Duodenal mucosa (tissue), 2 donors: ENCODE data around the gene ZBTB46.
"Not testable (repeated sequence)": the region's sequence is repeated elsewhere in the genome, so short reads cannot be mapped to it uniquely, and the experiment has no call there.

Experiments used
- H3K27ac ChIP-seq: one replicate; pipeline ENCODE4 v1.7.0; 2013; ENCODE audit warnings: low read depth, low read length
- H3K27me3 ChIP-seq, 2 donors: one replicate each; pipeline ENCODE4 v1.7.0; 2013; ENCODE audit warnings: low read length in 2 of 2, control low read depth in 1 of 2; ENCODE audit not compliant: insufficient read depth in 2 of 2, control insufficient read depth in 1 of 2
- H3K36me3 ChIP-seq, 2 donors: one replicate each; pipeline ENCODE4 v1.7.0; 2013; ENCODE audit warnings: low read length in 2 of 2, control low read depth in 1 of 2; ENCODE audit not compliant: insufficient read depth in 2 of 2, control insufficient read depth in 1 of 2
- H3K4me1 ChIP-seq, 2 donors: one replicate each; pipeline ENCODE4 v1.7.0; 2013; ENCODE audit warnings: low read length in 2 of 2, control low read depth in 1 of 2; ENCODE audit not compliant: insufficient read depth in 2 of 2, control insufficient read depth in 1 of 2
- H3K4me3 ChIP-seq, 2 donors: one replicate each; pipeline ENCODE4 v1.7.0; 2013; ENCODE audit warnings: low read length in 2 of 2, low read depth in 1 of 2
- H3K9ac ChIP-seq, 2 donors: one replicate each; pipeline ENCODE4 v1.7.0; 2013; ENCODE audit warnings: low read length in 2 of 2, low read depth in 1 of 2
- H3K9me3 ChIP-seq, 2 donors: one replicate each; pipeline ENCODE4 v1.7.0; 2013; ENCODE audit warnings: low read length in 2 of 2, control low read depth in 1 of 2; ENCODE audit not compliant: control insufficient read depth in 1 of 2

The ZBTB46 gene, protein sequence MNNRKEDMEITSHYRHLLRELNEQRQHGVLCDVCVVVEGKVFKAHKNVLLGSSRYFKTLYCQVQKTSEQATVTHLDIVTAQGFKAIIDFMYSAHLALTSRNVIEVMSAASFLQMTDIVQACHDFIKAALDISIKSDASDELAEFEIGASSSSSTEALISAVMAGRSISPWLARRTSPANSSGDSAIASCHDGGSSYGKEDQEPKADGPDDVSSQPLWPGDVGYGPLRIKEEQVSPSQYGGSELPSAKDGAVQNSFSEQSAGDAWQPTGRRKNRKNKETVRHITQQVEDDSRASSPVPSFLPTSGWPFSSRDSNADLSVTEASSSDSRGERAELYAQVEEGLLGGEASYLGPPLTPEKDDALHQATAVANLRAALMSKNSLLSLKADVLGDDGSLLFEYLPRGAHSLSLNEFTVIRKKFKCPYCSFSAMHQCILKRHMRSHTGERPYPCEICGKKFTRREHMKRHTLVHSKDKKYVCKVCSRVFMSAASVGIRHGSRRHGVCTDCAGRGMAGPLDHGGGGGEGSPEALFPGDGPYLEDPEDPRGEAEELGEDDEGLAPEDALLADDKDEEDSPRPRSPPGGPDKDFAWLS

DNA sequence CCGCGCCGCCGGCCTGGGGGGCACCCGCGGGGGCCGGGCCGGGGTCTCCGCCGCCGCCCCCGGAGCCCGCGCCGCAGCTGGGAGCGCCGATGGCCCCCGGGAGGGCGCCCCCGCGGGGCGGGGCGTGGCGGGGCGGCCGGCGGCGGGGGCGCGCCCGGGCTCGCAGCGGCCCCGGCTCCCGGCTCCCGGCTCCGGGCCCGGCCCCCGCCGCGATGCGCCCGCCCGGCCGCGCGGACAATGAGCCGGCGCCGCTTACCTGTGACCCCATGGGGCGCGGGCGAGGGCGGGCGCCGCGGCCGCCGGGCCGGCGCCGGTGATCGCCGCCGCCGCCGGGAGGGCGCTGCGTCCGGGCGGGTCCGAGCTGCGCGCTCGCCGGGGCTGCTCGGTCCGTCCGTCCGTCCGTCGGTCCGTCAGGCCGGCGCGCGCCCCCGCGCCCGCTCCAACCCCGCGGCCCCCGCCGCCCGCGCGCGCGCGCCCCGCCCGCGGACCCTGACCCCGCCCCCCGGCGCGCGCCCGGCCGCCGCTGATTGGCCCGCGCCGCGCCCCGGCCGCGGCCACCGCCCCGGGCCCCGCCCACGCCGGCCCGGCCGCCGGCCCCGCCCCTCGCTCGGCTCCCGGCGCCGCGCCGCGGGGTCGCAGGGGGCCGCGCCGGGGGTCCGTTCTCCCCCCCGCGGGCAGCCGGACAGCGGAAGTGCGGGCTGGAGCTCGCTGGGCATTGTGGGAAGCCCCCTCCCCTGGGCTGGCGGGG, at the start of gene ZBTB46:
Gene ZBTB46 (minus strand): TSS at position 424 of the 748 bp plus-strand sequence. CDS start 40,507 bp downstream, outside the sequence.
- H3K4me3 ChIP-seq, result peak within 1 kb of the TSS; percentile 53 to 68
- H3K4me1 ChIP-seq, result peaks cover 5 to 21% of the 10 kb centered on the region in 2 donors
- H3K9me3 ChIP-seq, result no peaks in the 10 kb centered on the region
- H3K27me3 ChIP-seq, result peaks cover 34 to 42% of the 10 kb centered on the region in 2 donors
- no peaks in the 10 kb centered on the region for H3K36me3 ChIP-seq
- H3K9ac ChIP-seq, result peak within 1 kb of the TSS in 1 of 2 donors; percentile 17
- peak within 1 kb of the TSS; percentile 42 for H3K27ac ChIP-seq

DNA sequence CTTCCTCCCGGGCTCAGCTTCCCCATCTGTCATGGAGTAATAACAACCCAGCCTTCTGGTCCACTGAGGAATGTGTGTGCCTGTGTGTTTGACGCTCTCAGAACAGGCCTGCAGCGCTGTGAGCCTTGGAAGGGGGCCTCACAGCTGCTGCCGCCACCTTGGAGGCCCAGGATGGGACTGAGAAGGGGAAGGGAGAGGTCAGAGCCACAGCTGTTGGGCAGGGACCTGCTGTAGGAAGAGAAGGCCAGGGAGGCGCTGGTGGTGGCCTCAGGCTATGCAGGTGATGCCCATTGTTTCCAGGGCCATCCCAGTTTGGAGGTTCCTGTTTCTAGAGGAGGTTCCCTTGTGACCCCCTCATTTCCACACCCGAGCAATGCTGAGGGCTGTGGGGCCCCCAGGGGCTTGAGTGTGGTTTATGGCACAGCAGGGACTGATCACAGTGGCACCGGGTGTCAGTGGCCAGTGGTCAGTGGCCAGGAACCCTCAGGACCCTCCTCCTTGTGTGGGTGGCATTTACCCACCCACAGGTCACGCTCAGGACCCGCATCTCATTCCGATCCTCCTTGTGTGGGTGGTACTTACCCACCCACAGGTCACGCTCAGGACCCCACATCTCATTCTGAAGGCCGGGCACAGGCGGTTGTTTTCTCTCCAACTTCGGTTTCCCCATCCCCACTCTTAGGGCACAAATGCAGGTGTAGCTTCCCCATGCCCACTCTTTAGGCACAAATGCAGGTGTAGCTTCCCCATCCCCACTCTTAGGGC, 48.0 kb upstream of the ZBTB46 start:
- Histone ChIP-seq H3K4me1 (peaks cover 7 to 14% of the 10 kb centered on the region in 2 donors), H3K9ac (no peak overlapping the region), H3K27me3 (no peaks in the 10 kb centered on the region), H3K36me3 (peaks cover 27 to 66% of the 10 kb centered on the region in 2 donors), H3K27ac (no peak overlapping the region), H3K4me3 (no peak overlapping the region), H3K9me3 (no peaks in the 10 kb centered on the region)

DNA sequence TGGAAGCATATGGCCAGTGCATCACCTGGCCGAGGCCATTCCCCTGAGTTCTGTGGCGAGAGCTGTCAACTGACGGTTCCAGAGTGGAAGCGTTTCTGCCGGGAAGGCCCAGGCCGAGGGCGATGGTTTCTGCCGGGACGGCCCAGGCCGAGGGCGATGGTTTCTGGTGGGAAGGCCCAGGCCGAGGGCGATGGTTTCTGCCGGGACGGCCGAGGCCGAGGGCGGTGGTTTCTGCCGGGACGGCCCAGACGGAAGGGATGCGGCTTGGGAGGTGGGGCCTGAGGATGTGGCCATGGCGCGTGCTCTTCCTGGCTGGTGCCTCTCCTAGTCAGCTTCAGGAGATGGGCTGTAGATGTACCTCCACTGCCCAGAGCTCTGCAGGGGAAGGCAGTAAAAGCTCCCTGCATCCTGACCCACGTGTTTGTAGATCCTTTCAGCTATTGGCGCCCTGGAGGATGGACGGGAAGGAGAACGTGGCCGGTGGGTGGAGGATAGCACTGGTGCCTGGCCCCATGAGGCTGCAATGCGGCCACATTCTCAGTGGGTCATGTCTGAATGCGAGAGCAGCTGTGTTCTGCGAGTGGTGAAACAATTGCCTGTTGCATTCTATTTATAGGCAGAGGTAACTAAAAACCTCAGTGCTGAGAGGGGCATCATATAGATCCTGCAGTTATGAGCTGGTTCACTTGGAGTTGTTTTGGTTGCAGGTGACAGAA, 46.8 kb upstream of the ZBTB46 start:
- Histone ChIP-seq H3K27me3 (no peaks in the 10 kb centered on the region), H3K9me3 (no peaks in the 10 kb centered on the region), H3K36me3 (peaks cover 28 to 61% of the 10 kb centered on the region in 2 donors), H3K4me3 (no peak overlapping the region), H3K27ac (no peak overlapping the region), H3K9ac (no peak overlapping the region), H3K4me1 (peaks cover 7 to 14% of the 10 kb centered on the region in 2 donors)

DNA sequence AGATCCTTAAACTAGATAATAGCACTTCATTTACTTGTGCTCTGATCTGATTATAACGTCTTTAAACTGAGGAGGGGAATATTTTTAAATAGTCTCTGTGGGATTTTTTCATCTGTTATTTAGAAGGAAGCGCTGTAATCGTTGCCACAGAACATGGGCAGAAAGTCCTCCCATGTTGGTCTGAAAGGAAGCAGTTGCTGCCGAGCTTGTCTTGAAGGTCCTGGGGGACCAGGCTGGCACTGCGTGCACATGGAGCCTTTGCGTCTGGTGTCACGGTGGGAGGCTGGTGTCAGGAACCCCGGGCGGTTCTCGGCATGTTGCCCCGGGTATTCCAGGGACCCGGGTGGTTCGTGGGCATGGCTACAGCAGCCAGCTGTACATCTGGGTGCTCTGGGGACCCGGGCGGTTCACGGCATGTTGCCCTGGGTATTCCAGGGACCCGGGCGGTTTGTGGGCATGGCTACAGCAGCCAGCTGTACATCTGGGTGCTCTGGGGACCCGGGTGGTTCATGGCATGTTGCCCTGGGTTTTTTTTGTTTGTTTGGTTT, 45.5 kb upstream of the ZBTB46 start:
- Histone ChIP-seq H3K4me3 (no peak overlapping the region), H3K9me3 (no peaks in the 10 kb centered on the region), H3K9ac (no peak overlapping the region), H3K27ac (no peak overlapping the region), H3K27me3 (no peaks in the 10 kb centered on the region), H3K36me3 (peaks cover 28 to 64% of the 10 kb centered on the region in 2 donors), H3K4me1 (peaks cover 3 to 6% of the 10 kb centered on the region in 2 donors)

DNA sequence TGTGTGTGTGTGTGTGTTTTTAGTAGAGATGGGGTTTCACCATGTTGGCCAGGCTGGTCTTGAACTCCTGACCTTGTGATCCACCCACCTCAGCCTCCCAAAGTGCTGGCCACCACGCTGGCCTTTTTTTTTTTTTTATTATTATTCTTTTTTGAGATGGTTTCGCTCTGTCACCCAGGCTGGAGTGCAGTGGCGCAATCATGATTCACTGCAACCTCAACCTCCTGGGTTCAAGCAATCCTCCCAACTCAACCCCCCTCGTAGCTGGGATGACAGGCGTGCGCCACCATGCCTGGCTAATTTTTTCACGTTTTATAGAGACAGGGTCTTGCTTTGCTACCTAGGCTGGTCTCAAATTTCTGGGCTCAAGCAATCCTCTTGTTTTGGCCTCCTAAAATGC, 43.2 kb upstream of the ZBTB46 start:
- not testable (repeated sequence) for H3K9ac ChIP-seq, H3K27me3 ChIP-seq, H3K9me3 ChIP-seq, H3K27ac ChIP-seq, H3K4me1 ChIP-seq, H3K4me3 ChIP-seq
- peaks cover 32 to 79% of the 10 kb centered on the region in 2 donors for H3K36me3 ChIP-seq

DNA sequence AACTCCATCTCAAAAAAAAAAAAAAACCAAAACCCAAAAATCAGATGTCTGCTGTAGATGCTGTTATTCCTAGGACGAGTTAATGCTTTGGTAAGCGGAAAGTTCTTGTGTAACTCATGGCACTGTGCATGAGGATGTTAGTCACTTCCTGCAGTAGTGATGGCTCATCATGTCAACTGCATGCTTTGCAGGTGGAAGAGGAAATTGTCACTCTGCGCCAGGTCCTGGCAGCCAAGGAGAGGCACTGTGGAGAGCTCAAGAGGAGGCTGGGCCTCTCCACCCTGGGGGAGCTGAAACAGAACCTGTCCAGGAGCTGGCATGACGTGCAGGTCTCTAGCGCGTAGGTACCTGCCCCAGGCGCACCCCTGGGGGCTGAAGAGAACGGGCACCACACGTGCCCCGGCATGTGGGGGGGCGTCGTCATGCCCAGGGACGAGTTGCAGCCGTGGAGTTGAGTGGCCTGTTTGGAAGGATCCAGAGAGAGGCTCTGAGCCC, 42.5 kb upstream of the ZBTB46 start:
- no peak overlapping the region for H3K4me3 ChIP-seq
- peak overlapping the region; percentile 39 for H3K27ac ChIP-seq
- H3K4me1 ChIP-seq, result no peaks in the 10 kb centered on the region
- H3K36me3 ChIP-seq, result peaks cover 33 to 79% of the 10 kb centered on the region in 2 donors
- H3K27me3 ChIP-seq, result no peaks in the 10 kb centered on the region
- no peaks in the 10 kb centered on the region for H3K9me3 ChIP-seq
- H3K9ac ChIP-seq, result no peak overlapping the region

DNA sequence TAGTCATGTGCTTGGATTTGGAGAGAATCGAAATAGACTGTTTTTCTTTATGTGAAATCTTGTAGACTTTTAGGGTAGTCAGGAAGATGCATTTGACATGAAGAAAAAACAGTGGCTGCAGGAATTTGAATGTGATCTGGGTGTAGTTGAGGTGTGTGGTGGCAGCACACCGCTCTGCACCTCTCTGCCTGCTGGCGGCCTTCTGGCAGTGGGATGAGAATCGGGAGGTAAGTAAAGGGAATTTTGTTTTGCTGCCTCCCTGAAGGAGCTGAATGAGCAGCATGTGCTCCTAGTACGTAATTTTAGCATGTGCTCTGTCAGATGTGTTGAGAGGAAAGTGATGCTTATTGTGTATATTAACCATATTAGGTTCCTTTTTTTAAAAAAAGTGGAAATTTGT, 37.2 kb upstream of the ZBTB46 start:
- Histone ChIP-seq H3K27me3 (no peaks in the 10 kb centered on the region), H3K4me1 (peaks cover 7 to 19% of the 10 kb centered on the region in 2 donors), H3K9ac (no peak overlapping the region), H3K9me3 (no peaks in the 10 kb centered on the region), H3K36me3 (peaks cover 9 to 38% of the 10 kb centered on the region in 2 donors), H3K4me3 (no peak overlapping the region), H3K27ac (no peak overlapping the region)

DNA sequence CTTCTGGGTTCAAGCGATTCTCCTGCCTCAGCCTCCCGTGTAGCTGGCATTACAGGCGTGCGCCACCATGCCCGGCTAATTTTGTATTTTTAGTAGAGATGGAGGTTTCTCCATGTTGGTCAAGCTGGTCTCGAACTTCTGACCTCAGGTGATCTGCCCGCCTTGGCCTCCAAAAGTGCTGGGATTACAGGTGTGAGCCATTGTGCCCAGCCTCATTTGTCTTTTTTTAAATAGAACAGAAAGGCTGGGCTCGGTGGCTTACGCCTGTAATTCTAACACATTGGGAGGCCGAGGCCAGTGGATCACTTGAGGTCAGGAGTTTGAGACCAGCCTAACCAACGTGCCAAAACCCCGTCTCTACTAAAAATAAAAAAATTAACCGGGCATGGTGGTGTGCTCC, 36.0 kb upstream of the ZBTB46 start:
- H3K4me3 ChIP-seq, H3K9me3 ChIP-seq, H3K27ac ChIP-seq, H3K27me3 ChIP-seq, H3K9ac ChIP-seq: not testable (repeated sequence)
- peaks cover 10 to 22% of the 10 kb centered on the region in 2 donors for H3K4me1 ChIP-seq
- peaks cover 11 to 39% of the 10 kb centered on the region in 2 donors for H3K36me3 ChIP-seq
